ENCODE measurements around the gene IREB2.

Gene IREB2

DNA sequence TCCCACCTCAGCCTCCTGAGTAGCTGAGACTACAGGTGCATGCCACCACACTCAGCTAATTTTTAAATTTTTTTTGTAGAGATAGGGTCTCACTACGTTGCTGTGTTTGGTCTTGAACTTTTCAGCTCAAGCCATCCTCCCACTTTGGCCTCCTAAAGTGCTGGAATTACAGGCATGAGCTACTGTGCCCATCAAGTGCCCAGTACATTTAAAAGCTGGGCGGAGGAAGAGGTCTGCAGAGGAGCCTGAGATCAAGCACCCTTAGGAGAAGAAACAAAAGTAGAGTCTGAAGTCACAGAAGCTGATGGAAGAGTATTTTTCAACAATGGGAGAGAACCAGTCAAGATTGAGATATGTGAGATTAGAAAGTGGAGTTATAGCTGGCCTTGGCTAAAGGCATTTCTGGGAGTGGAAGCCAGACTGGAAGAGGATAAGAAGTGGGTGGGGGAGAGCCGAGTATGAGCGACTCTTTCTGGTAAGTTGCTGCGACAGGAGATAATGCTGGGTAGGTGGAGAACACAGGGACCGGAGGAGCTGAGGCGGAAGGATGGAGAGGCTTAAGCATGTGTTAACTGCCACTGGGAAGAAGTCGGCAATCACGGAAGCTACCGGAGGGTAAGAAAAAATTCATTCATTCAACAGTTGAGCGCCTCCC, 782 bp upstream of the IREB2 start:
- no peak for DNase-seq (ENCODE audit: low read depth)

DNA sequence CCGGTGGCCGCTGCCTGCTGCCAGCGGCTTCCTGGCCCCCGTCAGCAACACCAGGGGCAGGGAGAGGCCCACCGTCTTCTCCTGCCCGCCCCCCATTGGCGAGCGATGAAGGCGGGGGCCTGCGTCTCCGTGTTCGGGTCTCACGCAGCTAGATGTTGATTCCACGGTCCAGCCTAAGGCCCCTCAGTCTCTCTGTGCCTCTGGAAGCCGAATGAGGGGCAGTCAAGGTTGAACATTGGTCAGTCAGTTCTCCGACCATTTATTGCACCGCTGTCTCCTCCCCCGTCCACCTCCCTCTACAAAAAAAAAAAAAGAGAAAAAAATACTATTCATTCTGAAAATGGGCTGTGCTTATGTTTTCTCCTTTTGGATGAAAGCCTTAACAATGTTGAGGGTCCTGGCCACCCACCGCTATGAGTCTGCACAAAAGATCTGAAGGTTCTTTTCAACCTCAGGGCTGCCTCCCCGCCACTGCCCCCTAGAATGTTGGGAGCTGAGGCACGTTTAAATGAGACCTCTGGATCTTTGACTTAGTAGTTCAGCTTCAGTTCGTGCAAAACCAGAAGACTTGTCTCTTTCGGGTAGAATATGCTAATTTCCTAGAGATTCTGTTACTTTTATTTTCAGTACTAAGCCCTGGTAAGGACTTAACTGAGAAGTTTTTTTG, 736 bp downstream of the IREB2 start:
- DNase-seq (ENCODE audit: low read depth) = no peak

DNA sequence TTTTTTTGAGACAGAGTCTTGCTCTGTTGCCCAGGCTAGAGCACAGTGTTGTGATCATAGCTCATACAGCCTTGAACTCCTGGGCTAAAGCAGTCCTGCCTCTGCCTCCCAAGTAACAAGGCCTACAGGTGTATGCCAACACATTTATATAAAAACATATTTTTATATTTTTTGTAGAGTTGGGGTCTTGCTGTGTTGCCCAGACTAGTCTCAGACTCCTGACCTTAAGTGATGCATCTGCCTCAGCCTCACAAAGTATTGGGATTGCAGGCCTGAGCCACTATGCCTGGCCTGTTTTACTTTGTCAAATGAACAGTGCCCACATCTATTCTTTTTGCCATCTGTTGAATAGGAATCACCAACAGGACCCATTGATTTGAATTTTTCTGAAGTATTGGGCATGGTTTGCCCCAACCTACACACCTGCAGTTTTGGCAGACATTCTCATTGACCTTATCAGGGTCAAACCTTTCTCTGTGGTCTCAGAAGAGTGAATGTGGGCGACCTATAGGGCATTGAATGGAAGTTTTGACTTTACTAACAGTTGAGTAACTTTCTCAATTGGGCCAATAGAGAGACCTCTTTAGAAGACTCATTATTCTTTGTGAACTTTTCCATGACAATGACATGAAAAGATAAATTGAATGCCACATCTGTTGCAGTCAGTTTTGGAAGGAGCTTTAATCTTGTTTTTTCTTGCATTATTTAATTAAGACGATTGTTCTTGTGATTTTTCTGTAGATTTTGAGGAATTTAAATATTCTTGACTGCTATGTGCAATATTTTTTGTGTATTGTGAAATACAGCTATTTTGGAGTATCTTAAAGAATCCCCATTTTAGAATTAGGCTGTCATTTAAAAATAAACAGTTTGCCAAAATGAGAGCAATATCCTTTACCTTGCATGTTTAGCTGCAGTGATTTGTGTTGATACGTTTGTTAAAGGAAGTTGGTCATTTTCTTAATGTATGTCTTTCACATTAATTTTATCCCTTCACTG, 2.7 kb downstream of the IREB2 start:
- DNase-seq (ENCODE audit: low read depth) = no peak

DNA sequence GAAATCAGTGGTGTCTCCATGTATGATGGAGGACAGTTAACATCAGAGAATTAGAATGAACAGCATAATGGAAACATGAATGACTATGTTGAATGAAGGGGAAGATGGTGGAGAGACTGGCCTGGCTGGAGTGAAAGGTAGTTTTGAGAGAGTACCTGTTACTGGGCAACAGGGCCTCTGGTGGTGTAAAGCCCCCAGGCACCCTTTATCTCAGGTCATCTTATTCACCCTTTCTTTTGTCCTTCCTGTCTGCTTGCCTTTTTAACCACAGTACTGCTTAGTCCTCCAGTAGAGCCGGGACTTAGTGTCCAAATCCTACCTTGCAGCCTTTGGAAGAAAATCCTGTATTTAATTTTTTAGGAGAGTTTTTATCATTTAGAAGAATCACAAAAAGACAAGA, 6.2 kb downstream of the IREB2 start:
- no peak for DNase-seq (ENCODE audit: low read depth)

DNA sequence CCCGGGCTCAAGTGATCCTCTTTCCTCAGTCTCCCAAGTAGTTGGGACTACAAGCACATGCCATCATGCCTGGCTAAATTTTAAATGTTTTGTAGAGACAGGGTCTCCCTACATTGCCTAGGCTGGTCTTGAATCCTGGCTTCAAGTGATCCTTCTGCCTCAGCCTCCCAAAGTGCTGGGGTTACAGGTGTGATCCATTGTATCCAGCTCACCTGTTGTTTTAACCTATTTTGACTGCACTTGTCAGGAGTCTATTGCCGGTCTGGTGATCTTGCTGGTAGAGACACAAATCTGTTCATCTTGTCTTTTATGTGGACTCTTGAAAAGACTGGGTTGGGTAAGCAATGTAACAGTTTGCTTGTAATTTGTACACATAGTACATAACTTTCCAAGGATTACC, 7.9 kb downstream of the IREB2 start:
- DNase-seq (ENCODE audit: low read depth) = no peak

DNA sequence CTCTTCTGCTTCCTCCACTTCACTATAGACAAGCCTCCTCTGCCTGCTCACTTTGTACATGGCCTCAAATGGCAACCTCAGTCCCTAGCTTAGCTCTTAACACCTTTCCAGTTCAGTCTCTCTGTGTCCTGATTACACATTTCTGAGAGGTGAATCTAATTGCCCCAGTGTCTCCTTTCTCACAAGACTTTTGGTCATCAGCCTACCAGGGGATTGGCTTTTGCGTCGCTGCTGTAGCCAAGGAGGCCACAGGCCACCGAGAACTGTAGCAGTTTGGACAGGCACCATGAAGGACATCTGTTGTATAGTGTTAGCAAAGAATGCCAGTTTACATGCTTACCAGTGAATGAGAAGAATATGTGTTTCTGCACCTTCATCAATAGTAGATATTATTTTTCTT, 8.5 kb downstream of the IREB2 start:
- no peak for DNase-seq (ENCODE audit: low read depth)

DNA sequence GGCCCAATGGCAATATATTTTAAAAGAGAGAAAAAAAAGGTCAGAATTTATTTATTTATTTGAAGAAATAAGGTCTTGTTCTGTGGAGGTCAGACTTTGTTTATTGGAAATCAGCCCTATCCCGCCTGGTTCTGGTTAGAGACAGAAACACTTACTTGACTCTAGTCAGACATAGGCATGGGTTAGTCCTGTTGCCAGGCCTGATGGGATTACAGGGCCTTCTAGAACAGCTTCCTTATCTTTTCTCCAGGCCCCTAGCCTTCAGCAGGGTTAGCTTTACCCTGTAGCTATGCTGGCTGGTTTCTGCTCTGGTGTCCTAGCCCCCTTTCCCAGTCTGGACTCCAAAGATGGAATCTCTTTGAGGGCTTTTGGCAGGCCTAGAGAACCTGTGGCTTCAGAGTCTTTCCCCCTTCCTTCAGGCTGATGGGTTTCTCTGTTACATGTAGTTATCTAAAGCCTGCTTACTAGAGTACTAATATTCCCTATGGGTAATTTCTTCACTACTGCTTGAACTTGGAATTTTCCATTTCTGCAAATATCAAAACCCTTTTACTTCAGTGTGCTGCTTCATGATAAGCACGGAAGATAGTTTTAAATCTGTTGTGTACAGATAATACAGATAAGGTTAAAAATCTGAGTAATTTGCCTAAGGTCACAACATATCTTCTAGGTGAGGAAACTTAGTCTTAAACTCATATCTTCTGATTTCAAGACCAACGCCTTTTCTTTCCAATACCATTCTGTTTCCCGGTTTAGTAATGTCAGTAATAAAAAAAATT, 10.6 kb downstream of the IREB2 start:
- DNase-seq (ENCODE audit: low read depth) = no peak

DNA sequence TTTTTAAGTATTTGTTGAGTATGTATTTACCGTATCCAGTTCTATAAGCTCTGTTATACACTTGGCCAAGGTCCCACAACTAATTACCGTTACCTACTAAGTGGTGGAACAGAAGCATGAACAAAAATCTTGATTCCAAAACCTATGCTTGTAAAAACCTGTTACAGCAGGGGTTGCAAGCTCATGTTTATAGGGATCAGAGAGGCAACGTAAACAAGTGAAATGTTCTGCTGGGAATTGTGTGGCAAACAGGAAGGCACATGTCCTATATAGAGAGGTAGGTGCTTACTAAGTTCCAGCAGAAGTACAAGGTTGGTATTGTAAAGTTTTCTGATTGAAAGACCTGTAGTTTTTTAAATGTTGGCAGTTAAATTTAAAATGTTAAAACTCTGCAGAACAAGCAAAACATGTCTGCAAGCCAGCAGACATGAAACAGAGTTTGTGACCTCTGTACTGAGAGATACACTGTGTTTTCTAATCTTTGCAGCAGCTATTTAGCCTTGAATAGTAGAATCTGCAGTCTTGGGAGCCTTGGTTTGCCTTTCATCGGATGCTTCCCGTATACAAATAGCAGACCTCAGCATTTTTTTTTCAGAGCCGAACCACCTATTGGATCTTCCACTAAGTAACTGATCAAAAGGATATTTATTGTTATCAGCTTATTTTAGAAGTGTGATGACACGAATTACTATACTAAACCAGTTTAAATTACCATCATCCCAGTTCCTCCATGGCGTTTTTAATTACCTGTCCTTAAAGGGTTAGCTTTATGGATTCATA, 11.4 kb downstream of the IREB2 start:
- no peak for DNase-seq (ENCODE audit: low read depth)

DNA sequence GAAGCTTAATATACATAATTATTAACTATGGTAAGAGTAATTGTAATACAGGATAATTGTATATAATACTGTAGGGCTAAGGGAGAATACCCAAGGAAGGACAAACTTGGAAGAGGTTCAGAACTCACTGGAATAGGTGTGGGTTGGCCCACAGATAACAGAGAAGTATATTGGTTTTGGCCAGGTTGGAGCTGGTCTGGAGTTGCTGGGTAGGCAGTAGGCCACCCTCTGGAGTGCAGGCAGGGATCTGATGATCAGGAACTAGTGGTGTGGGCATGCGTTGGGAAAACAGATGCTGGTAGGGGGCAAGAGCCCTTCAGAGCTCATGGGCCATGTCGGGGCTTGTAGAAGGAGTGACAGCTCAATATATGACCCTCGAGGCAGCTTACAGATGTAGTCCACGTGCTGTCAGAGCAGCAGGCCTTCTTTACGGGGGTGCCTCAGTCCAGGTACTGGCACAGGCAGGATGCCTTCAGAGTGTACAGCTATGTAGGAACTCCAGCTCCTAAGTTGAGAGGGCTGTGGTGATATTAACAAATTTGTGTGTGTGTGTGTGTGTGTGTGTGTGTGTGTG, 12.4 kb downstream of the IREB2 start:
- no peak for DNase-seq (ENCODE audit: low read depth)

DNA sequence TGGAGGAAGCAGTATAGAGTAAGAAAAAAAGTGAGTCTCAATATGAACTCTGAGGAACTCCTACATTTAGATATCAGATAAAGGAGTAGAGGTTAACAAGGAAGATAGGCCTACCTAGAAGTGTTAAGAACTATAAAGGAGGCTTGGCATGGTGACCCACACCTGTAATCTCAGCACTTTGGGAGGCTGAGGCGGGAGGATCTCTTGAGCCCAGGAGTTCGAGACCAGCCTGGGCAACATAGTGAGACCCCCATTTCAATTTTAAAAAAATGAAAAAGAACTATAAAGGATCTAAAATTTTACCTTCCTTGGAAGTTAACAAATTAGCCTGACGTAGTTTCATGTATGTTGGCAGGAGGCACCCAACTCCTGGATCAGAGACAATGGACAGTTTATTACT, 14.5 kb downstream of the IREB2 start:
- no peak for DNase-seq (ENCODE audit: low read depth)

DNA sequence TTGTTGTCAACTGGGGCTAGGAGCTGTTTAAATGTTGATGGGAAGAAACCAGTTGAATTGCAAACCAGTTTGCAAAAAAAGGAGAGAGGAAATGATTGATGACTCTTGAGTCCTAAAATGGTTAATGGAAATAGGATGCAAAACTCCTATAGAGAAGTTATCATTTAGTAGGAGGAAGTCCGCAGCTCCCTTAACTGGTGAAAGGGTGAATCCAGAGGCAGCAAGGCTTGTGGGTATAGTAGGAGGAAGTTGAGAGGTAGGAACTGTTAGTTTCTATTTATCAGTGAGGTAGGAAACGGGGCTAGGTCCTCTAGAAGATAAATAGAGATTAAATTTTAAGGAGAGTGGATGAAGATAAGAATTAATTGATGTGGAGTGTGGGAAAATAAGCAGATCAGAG, 15.4 kb downstream of the IREB2 start:
- DNase-seq (ENCODE audit: low read depth) = no peak

DNA sequence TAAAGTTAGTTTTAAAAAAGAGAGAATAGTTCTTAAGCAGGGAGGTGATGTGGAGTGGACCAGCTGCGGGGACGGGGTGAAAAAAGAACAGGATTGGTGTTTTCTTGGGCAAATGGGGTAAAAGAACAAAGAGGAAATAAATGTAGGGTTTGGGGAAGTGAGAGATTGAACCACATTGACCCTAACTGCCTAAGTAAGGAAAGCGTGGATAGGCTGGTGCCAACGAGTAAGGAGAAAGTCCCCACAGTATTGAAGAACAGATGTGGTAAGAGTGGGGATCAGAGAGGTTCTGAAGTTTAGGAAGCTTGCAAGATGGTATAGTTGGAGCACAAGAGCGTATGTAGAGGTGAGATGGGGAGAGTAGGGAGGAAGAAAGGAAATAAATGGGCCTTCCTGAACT, 17.0 kb downstream of the IREB2 start:
- no peak for DNase-seq (ENCODE audit: low read depth)

DNA sequence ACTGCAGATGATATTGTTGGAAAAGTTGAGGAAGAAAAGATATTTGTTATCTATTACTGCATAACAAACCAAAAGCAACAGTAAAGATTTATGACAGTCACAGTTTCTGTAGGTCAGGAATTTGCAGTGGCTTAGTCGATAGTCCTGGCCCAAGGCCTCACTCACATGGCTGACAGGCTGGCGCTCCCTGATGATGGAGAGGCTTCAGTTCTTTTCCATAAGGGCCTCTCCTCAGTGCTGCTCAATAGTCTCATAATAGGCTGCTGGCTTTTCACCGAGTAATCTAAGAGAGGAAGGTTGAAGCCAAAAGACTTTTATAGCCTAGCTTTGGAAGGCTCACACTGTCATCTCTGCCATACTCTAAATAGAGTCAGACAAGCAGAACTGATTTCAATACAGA, 17.7 kb downstream of the IREB2 start:
- DNase-seq (ENCODE audit: low read depth) = no peak

DNA sequence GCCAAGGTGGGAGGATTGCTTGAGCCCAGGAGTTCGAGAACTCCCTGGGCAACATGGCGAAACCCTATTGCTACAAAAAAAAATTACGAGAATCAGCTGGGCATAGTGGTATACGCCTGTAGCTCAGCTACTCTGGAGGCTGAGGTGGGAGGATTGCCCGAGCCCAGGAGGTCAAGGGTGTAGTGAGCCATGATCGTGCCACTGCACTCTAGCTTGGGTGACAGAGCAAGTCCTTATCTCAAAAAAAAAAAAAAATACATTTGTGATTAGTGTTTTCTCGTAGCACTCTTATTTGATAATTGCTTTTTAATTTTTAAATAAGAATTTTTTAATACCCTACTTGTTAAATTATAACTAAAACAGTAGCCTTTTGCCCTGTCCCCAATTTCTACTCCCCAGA, 18.4 kb downstream of the IREB2 start:
- no peak for DNase-seq (ENCODE audit: low read depth)

DNA sequence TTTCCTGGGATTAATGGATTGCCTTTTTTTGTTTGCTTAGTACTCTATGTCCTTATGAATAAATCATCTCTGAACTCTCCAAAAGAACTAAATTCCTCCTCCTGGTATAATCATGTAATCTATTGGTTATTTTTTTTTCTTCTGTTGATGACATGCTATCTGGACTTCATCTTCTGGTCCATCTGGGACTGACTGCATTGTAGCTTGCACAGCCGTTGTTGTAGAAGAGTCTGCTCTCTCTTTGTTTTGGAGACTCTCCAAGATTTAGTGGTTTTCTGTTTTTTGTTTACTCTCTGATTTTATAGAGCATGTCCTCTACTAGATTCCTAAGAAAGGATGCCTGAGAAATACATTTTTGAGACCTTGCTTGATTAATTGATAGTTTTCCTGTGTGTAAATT, 19.1 kb downstream of the IREB2 start:
- no peak for DNase-seq (ENCODE audit: low read depth)

DNA sequence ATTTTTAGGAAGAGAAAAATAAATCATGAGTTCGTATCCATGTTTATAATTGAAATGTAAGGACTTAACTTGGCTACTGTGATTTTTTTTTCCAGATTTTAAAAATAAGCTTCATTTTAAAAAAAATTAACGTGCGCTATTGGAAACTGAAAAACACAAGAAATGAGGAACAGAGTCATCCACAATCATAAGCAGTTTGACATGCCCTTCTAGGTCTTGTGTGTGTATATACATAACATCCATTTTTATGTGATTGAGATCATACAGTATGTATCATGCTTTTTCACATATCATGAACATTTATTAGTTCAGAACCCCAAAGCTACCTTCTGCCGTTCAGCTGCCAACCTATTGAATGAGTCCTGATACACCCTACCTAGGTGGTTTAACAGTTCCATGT, 22.7 kb downstream of the IREB2 start:
- no peak for DNase-seq (ENCODE audit: low read depth)

DNA sequence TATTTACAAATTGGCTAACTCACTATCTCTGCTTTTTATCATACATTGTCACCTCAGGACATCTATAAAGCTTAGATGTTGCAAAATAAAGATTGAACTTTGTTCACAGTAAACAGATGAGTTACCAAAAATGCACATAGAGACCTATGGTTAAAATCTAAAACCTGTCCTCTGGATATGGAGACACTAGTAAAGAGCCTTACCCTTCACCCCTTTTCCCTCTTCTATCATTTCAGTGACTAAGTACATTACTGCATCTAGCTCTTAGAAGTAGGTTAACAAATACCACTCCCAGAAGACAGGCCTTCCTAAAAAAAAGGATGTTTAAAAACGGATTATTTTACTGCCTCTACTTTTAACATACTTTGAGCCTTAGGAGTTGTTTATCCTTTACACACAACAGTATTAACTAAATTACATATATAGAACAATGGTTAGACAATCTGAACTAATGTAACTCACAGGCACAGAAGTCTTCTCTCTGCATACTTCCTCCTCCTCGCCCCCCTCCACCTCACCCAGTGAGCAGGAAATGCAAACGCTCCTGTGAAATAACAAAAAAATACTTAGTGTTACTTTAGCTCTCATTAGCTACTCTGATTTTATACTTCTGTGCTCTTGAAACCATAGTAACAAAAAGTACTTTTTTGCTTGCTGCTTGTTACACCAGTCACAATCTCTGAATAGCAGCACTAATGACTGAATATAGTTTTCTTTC, 23.3 kb downstream of the IREB2 start:
- DNase-seq (ENCODE audit: low read depth) = no peak

DNA sequence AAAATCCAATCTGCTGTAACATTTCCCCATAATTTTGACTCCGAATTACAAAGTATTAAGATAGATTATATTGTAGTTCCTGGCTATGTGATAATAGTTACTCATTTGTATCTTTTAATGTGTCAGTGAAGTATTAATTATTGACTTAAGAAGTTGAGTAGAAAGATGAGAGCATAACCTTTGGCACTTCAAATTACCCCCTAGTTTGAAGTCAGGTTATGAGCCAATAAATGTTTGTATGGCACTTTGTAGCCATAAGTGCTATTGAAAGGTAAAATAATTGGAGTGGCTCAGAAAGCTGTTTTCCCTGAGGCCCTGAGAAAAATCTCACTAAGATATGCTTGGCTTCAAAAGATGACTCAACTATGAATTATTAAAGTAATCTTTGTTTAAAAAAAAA, 31.0 kb downstream of the IREB2 start:
- DNase-seq (ENCODE audit: low read depth) = no peak

DNA sequence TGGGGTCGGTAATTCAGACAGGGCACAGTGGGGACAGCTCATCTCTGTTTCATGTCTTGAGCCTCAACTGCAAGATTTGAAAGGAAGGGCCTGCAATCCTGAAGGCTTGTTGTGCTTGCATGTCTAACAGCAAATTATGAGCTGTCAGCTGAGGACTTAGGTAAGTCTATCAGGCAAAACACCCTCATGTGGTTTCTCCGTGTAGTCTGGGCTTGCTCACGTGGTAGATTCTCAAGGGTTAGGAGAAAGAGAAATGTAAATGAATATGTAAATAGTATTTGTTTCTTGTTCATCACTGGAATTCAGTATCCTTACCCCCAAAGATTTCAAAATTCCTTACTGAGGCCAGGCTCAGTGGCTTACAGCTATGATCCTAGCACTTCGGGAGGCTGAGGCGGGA, 39.3 kb downstream of the IREB2 start:
- DNase-seq (ENCODE audit: low read depth) = no peak

DNA sequence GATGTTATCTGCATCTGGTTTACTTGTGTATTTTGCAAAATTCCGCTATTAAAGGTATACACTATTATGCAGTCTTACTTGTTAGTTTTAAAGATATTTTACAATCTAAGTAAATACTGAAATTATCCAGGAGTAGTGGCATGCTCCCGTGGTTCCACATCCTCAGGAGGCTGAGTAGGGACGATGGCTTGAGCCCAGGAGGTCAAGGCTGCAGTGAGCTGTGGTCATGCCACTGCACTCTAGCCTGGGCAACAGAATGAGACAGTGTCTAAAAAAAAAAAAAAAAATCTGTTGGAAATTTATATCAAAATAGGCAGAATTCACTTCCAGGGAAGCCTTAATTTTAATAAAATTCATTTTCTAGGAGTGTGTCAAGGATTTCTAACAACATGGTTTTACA, 41.6 kb downstream of the IREB2 start:
- no peak for DNase-seq (ENCODE audit: low read depth)

All from activated T-cell treated with anti-CD3 and anti-CD28 coated beads for 24 hours (primary cell).